DLD1 (cell line): ENCODE data around the gene KAT8.

Experiments used
- in situ Hi-C: cut with HindIII; loops from 2 replicates; pipeline ENCODE4 v1.10.0; 2017; ENCODE audit warnings: low sequenced_read_pairs

KAT8 gene

DNA sequence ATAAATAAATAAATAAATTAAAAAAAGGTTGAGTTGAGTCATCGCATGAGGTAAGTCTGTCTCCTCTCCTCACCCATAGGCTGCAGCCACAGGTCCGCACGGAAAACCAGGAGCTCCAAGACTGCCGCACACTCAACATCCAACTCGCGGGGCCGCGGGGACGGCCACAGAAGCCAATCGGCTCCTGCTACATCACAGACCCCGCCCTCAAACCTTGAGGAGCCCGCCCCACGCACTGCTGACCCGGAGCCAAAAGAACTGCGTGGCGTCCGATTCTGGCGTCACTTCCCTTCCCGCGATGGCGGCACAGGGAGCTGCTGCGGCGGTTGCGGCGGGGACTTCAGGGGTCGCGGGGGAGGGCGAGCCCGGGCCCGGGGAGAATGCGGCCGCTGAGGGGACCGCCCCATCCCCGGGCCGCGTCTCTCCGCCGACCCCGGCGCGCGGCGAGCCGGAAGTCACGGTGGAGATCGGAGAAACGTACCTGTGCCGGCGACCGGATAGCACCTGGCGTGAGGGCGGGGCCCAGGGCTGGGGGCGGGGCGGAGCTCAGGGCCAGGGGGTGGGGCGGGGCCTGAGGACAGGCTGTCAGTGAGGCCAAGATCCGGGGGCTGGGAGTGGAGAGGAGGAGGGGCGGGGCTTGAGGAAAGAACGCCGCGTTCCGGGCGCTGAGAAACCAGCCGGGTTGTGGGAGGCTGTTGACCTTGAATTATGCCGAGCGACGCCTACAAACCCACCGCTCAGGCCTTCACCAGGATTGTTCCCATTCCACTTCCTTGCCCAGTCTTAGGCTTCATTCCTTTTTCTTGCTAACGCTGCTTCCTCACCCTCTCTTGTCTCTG lies at the start of gene KAT8:
KAT8 (plus strand) TSS at position 281 of the 839 bp plus-strand sequence; CDS start at position 299, 18 bp downstream.
- in situ Hi-C loops: no loop called here

- in situ Hi-C loops: no loop called here
These were observed 45.6 kb upstream of the KAT8 start for GRCh38 chr16:31071861-31072260.

GRCh38 chr16:31072540-31073141 lies 44.8 kb upstream of the KAT8 start:
- in situ Hi-C loops: no loop called here

DNA sequence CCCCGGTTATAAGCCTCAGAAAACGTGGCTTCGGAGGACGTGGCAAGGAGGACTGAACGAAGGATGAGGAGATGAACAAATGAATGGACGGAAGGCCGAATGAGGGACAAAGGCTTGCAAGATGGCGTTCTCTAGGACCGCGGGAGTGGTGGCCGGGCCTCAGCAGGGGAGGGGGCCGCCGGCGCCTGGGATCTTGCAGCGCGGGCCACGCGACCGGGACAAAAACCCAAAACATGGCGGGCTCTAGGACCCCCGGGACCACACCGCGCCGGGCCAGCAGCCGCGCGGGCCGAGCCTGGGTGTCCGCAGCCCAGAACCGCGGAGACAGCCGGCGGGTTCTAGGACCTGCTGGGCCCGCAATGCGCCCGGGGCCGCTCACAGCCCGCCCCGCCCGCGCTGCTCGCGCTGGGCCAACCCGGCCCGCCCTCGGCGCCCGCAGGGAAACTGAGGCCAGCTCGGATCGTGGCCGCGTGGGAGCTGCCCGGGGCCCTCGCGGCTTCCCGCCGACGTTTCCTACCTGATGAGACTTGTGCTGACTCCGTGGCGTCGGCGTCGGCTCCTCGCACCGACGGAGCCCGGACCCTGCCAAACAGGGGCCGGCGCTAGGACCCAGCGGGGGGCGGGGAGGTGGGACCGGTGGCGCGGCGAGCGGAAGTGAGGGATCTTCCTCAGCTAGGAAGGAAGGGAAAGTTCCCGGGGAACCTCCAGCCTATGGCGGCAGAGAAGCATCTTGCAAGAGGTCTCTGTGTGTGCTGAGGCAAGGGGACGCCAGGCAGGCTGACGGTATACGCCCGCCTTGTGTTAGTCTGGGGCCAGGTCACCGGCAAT lies 44.1 kb upstream of the KAT8 start:
- in situ Hi-C loops: no loop called here

DNA sequence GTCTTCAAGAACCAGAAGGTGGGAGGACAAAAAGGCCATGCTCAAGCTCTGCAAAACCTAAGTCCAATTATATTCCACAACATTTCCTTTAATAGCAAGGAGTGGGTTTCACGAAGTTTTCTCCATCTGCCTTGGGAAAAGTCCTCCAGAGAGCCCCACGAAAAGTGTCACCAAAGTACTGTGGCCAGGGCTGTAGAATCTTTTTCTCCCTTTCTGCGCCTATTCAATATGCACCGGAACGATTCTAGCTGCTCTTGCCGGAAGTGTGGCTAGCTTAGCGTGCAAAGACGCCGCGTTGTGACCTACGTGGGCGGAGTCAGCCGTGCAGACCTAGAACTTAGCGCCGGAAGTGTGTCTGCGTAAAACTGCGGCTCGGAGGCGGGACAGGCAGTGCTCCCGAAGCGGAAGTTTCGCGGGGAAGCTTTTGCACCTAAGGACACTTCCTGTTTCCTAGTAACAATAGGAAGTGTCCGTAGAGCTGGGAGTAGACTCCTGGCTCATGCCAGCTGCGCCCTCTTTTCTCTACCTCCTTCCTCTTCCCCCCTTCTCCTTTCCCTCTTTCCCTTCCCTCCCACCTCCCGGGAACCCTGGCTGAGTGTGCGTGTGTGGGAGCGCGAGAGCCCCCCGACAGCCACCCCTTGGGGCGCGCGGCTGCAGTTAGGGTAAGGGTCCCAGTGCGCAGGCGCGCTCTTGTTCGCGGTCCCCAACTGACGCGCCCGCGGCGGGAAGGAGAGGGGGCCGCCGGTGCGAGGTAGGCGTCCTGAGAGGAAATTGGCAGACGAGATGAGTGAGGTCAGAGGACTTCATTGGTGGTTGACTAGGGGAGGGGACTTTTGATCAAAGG lies 43.3 kb upstream of the KAT8 start, which contains the start of the genes ZNF646 and ZNF668:
ZNF646 (plus strand) TSS at position 453 of the 844 bp plus-strand sequence. CDS start 1,903 bp downstream, outside the sequence.
ZNF668 (minus strand) TSS at position 271 of the 844 bp plus-strand sequence. CDS start 9,781 bp downstream, outside the sequence.
- in situ Hi-C loops: no loop called here

GRCh38 chr16:31074814-31075183 lies 42.7 kb upstream of the KAT8 start:
- in situ Hi-C loops: no loop called here

DNA sequence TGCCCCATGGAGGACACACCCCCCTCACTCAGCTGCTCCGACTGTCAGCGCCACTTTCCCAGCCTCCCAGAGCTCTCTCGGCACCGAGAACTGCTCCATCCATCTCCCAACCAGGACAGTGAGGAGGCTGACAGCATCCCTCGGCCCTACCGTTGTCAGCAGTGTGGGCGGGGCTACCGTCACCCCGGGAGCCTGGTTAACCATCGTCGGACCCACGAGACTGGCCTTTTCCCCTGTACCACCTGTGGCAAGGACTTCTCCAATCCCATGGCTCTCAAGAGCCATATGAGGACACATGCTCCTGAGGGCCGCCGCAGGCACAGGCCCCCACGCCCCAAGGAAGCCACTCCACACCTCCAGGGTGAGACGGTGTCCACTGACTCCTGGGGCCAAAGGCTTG lies 41.1 kb upstream of the KAT8 start:
- in situ Hi-C loops: no loop called here

DNA sequence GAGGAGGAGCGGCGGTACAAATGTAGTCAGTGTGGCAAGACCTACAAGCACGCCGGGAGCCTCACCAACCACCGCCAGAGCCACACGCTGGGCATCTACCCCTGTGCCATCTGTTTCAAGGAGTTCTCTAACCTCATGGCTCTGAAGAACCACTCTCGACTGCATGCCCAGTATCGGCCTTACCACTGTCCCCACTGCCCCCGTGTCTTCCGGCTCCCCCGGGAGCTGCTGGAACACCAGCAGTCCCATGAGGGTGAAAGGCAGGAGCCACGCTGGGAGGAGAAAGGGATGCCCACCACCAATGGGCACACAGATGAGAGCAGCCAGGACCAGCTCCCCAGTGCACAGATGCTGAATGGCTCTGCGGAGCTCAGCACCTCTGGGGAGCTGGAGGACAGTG lies 40.4 kb upstream of the KAT8 start:
- in situ Hi-C loops: no loop called here

GRCh38 chr16:31077592-31078396 lies 39.7 kb upstream of the KAT8 start:
- in situ Hi-C loops: no loop called here

DNA sequence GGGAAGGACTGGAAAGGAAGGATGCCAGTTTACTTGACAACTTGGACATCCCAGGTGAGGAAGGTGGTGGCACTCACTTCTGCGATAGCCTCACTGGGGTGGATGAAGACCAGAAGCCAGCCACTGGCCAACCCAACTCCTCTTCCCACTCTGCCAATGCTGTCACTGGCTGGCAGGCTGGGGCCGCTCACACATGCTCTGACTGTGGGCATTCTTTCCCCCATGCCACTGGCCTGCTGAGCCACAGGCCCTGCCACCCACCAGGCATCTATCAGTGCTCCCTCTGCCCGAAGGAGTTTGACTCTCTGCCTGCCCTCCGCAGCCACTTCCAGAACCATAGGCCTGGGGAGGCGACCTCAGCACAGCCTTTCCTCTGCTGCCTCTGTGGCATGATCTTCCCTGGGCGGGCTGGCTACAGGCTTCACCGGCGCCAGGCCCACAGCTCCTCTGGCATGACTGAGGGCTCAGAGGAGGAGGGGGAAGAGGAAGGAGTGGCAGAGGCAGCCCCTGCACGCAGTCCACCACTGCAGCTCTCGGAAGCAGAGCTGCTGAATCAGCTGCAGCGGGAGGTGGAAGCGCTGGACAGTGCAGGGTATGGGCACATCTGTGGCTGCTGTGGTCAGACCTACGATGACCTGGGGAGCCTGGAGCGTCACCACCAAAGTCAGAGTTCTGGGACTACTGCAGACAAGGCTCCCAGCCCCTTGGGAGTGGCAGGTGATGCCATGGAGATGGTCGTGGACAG lies 38.7 kb upstream of the KAT8 start:
- in situ Hi-C loops: no loop called here

DNA sequence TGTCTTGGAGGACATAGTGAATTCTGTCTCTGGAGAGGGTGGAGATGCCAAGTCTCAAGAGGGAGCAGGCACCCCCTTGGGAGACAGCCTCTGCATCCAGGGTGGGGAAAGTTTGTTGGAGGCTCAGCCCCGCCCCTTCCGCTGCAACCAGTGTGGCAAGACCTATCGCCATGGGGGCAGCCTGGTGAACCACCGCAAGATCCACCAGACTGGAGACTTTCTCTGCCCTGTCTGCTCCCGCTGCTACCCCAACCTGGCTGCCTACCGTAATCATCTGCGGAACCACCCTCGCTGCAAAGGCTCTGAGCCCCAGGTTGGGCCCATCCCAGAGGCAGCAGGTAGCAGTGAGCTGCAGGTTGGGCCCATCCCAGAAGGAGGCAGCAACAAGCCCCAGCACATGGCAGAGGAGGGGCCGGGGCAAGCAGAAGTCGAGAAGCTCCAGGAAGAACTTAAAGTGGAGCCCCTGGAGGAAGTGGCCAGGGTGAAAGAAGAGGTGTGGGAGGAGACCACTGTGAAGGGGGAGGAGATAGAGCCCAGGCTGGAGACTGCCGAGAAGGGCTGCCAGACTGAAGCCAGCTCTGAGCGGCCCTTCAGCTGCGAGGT lies 38.0 kb upstream of the KAT8 start:
- in situ Hi-C loops: no loop called here

- in situ Hi-C loops: no loop called here
These were observed 37.3 kb upstream of the KAT8 start for GRCh38 chr16:31080035-31080629.

GRCh38 chr16:31080756-31081419 lies 36.6 kb upstream of the KAT8 start:
- in situ Hi-C loops: no loop called here

GRCh38 chr16:31081428-31082351 lies 35.8 kb upstream of the KAT8 start:
- in situ Hi-C loops: no loop called here

- in situ Hi-C loops: no loop called here
These were observed 35.0 kb upstream of the KAT8 start for GRCh38 chr16:31082368-31083045.

DNA sequence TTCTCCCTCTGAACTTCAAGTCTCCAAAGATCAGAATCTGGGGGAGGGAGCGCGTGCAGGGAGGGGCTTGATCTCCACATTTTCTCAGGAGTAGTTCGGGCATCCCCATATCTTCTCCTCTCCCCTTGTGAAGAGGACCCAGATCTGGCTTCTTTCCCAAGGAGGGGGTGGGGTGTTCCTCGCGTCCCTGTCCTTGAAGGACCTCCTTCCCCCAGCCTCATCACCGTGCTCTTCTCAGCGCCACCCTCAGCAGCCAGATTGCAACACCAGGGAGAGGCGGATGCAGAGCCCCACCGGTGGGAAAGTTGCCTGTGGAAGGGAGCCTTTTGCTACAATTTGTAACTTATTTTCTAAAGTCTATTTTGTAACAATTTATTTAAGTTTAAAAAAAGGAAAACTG lies 34.4 kb upstream of the KAT8 start:
- in situ Hi-C loops: no loop called here
